GM23338 (cell line): ENCODE measurements around the gene MYLK2. TPM values are rescaled to one million over a fixed set of nuclear protein-coding genes. Genes with fewer than 3 reads are reported as not detected.

Source experiments
- ATAC-seq: fragments of 200-7000 bp; cut with Tn5 transposase; 3 replicates; pipeline ENCODE4 v1.9.1; 2020
- DNase-seq: peaks from one replicate; pipeline ENCODE4 v3.0.0-alpha.2; 2015; ENCODE audit warnings: low spot score
- H2AFZ ChIP-seq: fragments of 200-600 bp; sonication (generic); 2 replicates; pipeline ENCODE4 v1.8.0; 2016; ENCODE audit warnings: antibody characterized with exemption, mild to moderate bottlenecking, moderate library complexity
- H3F3A ChIP-seq: fragments of 200-600 bp; sonication (generic); replicated peaks from 2 replicates; pipeline ENCODE4 v1.8.0; 2017; ENCODE audit warnings: antibody characterized with exemption, mixed run types, low read depth
- H3K27ac ChIP-seq: fragments of 200-600 bp; sonication (generic); 2 replicates; pipeline ENCODE4 v1.6.1; 2016; ENCODE audit warnings: low read depth
- H3K27me3 ChIP-seq: fragments of 200-600 bp; sonication (generic); 2 replicates; pipeline ENCODE4 v1.8.0; 2016; ENCODE audit warnings: mild to moderate bottlenecking, mixed run types, moderate library complexity; ENCODE audit not compliant: insufficient read depth
- H3K36me3 ChIP-seq: fragments of 200-600 bp; sonication (generic); 2 replicates; pipeline ENCODE4 v1.8.0; 2016; ENCODE audit warnings: mild to moderate bottlenecking; ENCODE audit not compliant: insufficient read depth
- H3K4me1 ChIP-seq: fragments of 200-600 bp; sonication (generic); 2 replicates; pipeline ENCODE4 v1.8.0; 2016; ENCODE audit warnings: mild to moderate bottlenecking, moderate library complexity; ENCODE audit not compliant: insufficient read depth
- H3K4me2 ChIP-seq: fragments of 200-600 bp; sonication (generic); 2 replicates; pipeline ENCODE4 v1.7.1; 2017; ENCODE audit warnings: mixed run types
- H3K4me3 ChIP-seq: fragments of 200-600 bp; sonication (generic); 2 replicates; pipeline ENCODE4 v1.6.1; 2016; ENCODE audit warnings: mixed run types
- H3K79me2 ChIP-seq: fragments of 200-600 bp; sonication (generic); replicated peaks from 2 replicates; pipeline ENCODE4 v1.8.0; 2017; ENCODE audit warnings: mild to moderate bottlenecking; ENCODE audit not compliant: insufficient read depth
- H3K9me2 ChIP-seq: fragments of 200-600 bp; sonication (generic); 2 replicates; pipeline ENCODE4 v1.8.0; 2017; ENCODE audit not compliant: insufficient read depth
- H4K20me1 ChIP-seq: fragments of 200-600 bp; sonication (generic); replicated peaks from 2 replicates; pipeline ENCODE4 v1.8.0; 2017; ENCODE audit warnings: mild to moderate bottlenecking; ENCODE audit not compliant: insufficient read depth
- H3K27ac Mint-ChIP-seq: 2 replicates; pipeline ENCODE4 v1.8.0; 2020; ENCODE audit warnings: inconsistent platforms, mild to moderate bottlenecking, moderate library complexity, mixed read lengths
- H3K27me3 Mint-ChIP-seq: 3 replicates; pipeline ENCODE4 v1.8.0; 2022; ENCODE audit warnings: low read depth, mild to moderate bottlenecking, moderate library complexity, mixed read lengths, inconsistent platforms; ENCODE audit not compliant: insufficient read depth, poor library complexity
- H3K36me3 Mint-ChIP-seq: 3 replicates; pipeline ENCODE4 v1.8.0; 2021; ENCODE audit warnings: low read depth, mild to moderate bottlenecking, inconsistent platforms, moderate library complexity, mixed read lengths
- H3K4me1 Mint-ChIP-seq: 3 replicates; pipeline ENCODE4 v1.8.0; 2020; ENCODE audit warnings: mild to moderate bottlenecking, inconsistent platforms, mixed read lengths
- H3K4me3 Mint-ChIP-seq: 3 replicates; pipeline ENCODE4 v1.8.0; 2021; ENCODE audit warnings: moderate library complexity, mild to moderate bottlenecking, inconsistent platforms, mixed read lengths
- H3K9me3 Mint-ChIP-seq: 3 replicates; pipeline ENCODE4 v1.8.0; 2020; ENCODE audit warnings: moderate library complexity, mild to moderate bottlenecking, inconsistent platforms, mixed read lengths
- CREB1 ChIP-seq: fragments of 250-450 bp; sonication (Bioruptor Pico); IDR thresholded peaks from 2 replicates; pipeline ENCODE4 v1.5.0; 2020; ENCODE audit warnings: low read depth, mild to moderate bottlenecking, moderate library complexity
- CTCF ChIP-seq, 2 experiments: fragments of 200-600 bp in 1 of 2; sonication (generic) in 1 of 2; conservative IDR thresholded peaks; 2 replicates each; pipeline versions ENCODE4 v1.5.1 to v1.6.1; 2016 to 2017; ENCODE audit warnings: antibody characterized with exemption in 2 of 2, low read depth in 2 of 2, mild to moderate bottlenecking in 2 of 2, moderate library complexity in 1 of 2
- ETS1 ChIP-seq: IDR thresholded peaks from 2 replicates; pipeline ENCODE4 v1.6.1; 2016; ENCODE audit warnings: antibody characterized with exemption
- EZH2phosphoT487 ChIP-seq: fragments of 200-600 bp; sonication (generic); IDR thresholded peaks from one replicate; pipeline ENCODE4 v1.8.1; 2018; ENCODE audit warnings: antibody characterized with exemption; ENCODE audit not compliant: unreplicated experiment
- JUNB ChIP-seq: IDR thresholded peaks from one replicate; pipeline ENCODE4 v1.6.1; 2016; ENCODE audit warnings: antibody characterized with exemption; ENCODE audit not compliant: unreplicated experiment
- NANOG ChIP-seq: IDR thresholded peaks from 2 replicates; pipeline ENCODE4 v1.6.1; 2016; ENCODE audit warnings: antibody characterized with exemption, borderline replicate concordance
- REST ChIP-seq: IDR thresholded peaks from one replicate; pipeline ENCODE4 v1.6.1; 2018; ENCODE audit warnings: antibody characterized with exemption; ENCODE audit not compliant: unreplicated experiment
- STAT1 ChIP-seq: IDR thresholded peaks from one replicate; pipeline ENCODE4 v1.6.1; 2016; ENCODE audit warnings: antibody characterized with exemption; ENCODE audit not compliant: unreplicated experiment
- ZNF114 ChIP-seq: fragments of 250-450 bp; sonication (Bioruptor Pico); IDR thresholded peaks from 2 replicates; pipeline ENCODE4 v1.5.0; 2020; ENCODE audit warnings: mild to moderate bottlenecking, moderate library complexity
- ZNF331 ChIP-seq: fragments of 250-450 bp; sonication (Bioruptor Pico); IDR thresholded peaks from 2 replicates; pipeline ENCODE4 v1.5.0; 2020; ENCODE audit warnings: low read depth, mild to moderate bottlenecking, moderate library complexity
- polyA plus RNA-seq: library from polyadenylated mRNA; unstranded; fragments of >200 nt; fragmentation: Nextera tagmentation; extraction: Ambion mirVana; gene quantifications from 2 replicates; pipeline ENCODE4 v1.2.1, GENCODE V29; 2016
- total RNA-seq: library from RNA; depleted of rRNA; stranded (reverse); fragments of >200 nt; shearing (Covaris generic); gene quantifications from 2 replicates; pipeline ENCODE4 v1.2.3, GENCODE V29; 2014

MYLK2 gene
- total and polyA plus RNA-seq, 2 experiments from 2014 or later: 0.21 to 0.28 TPM

- H3K4me3 Mint-ChIP-seq: no peak overlapping the region
- H3K27ac Mint-ChIP-seq: no peak overlapping the region
- H3K9me3 Mint-ChIP-seq: peaks cover 15% of the 10 kb centered on the region
- no peak for TF ChIP-seq ZNF114 (CRISPR knock-in tag)
- no peak overlapping the region for H3K4me2 ChIP-seq
- DNase-seq (no peak), ATAC-seq (no peak)
- no peaks in the 10 kb centered on the region for H3K36me3 ChIP-seq
- no peaks in the 10 kb centered on the region; the same call in 2 of the 3 replicates for H3K36me3 Mint-ChIP-seq
- no peak overlapping the region for H2AFZ ChIP-seq
- peaks cover 18% of the 10 kb centered on the region for H3K27me3 Mint-ChIP-seq
- no peaks in the 10 kb centered on the region for H3K27me3 ChIP-seq
- H3K9me2 ChIP-seq: no peaks in the 10 kb centered on the region; the same call in 1 of the 2 replicates
- H4K20me1 ChIP-seq: no peaks in the 10 kb centered on the region
- H3K4me3 ChIP-seq: no peak overlapping the region
- H3F3A ChIP-seq: 0 out of 2 replicates have a peak, but pooled peaks cover under 1% of the 10 kb centered on the region
- H3K4me1 ChIP-seq: no peaks in the 10 kb centered on the region; the same call in 1 of the 2 replicates
- no peaks in the 10 kb centered on the region for H3K79me2 ChIP-seq
- H3K4me1 Mint-ChIP-seq: no peaks in the 10 kb centered on the region
- no peak overlapping the region for H3K27ac ChIP-seq
Observed at GRCh38 chr20:31830406-31830981, 11.3 kb downstream of the MYLK2 start.

- Histone ChIP-seq H3K27me3 (no peaks in the 10 kb centered on the region), H3K27ac (no peak overlapping the region), H3K4me1 (no peaks in the 10 kb centered on the region; the same call in 1 of the 2 replicates), H3K36me3 (no peaks in the 10 kb centered on the region), H4K20me1 (no peaks in the 10 kb centered on the region), H3K4me2 (no peak overlapping the region), H2AFZ (no peak overlapping the region), H3K4me3 (no peak overlapping the region), H3F3A (0 out of 2 replicates have a peak, but pooled peaks cover 4% of the 10 kb centered on the region), H3K9me2 (no peaks in the 10 kb centered on the region; the same call in 1 of the 2 replicates), H3K79me2 (no peaks in the 10 kb centered on the region)
- peaks cover 21% of the 10 kb centered on the region for H3K27me3 Mint-ChIP-seq
- H3K27ac Mint-ChIP-seq: no peak overlapping the region
- no peaks in the 10 kb centered on the region; the same call in 2 of the 3 replicates for H3K36me3 Mint-ChIP-seq
- H3K9me3 Mint-ChIP-seq: peaks cover 15% of the 10 kb centered on the region
- DNase-seq (no peak), ATAC-seq (no peak)
- H3K4me1 Mint-ChIP-seq: peaks cover 4% of the 10 kb centered on the region; the same call in 2 of the 3 replicates
- H3K4me3 Mint-ChIP-seq: no peak overlapping the region
- TF ChIP-seq ETS1 (no peak), ZNF331 (CRISPR knock-in tag) (no peak), NANOG (no peak), STAT1 (no peak), CREB1 (CRISPR knock-in tag) (no peak), CTCF (conservative IDR thresholded peaks at IDR 0.05; ENCODE audit: low read depth in 2 of 2) (no peak), JUNB (no peak), REST (no peak), EZH2phosphoT487 (no peak)
Observed at GRCh38 chr20:31831211-31831610, 12.1 kb downstream of the MYLK2 start.
